Hematopoietic multipotent progenitor cell treated with erythropoietin and hydrocortisone succinate and interleukin-3 and kit ligand, for 17 days (in vitro differentiated cells): ENCODE results near the gene ELFN1.

Source experiments
- DNase-seq: peaks from one replicate; pipeline ENCODE4 v3.0.0-alpha.2; 2015; ENCODE audit warnings: low spot score

The ELFN1 gene

GRCh38 chr7:1694611-1695511 is 24.8 kb downstream of the ELFN1 start:
- DNase-seq: no peak

GRCh38 chr7:1695800-1696454 is 25.9 kb downstream of the ELFN1 start:
- no peak for DNase-seq

GRCh38 chr7:1696671-1697498 is 26.8 kb downstream of the ELFN1 start:
- no peak for DNase-seq

- no peak for DNase-seq
Observed at GRCh38 chr7:1697499-1698125, 27.5 kb downstream of the ELFN1 start.

GRCh38 chr7:1698201-1698600 is 28.1 kb downstream of the ELFN1 start:
- no peak for DNase-seq

- no peak for DNase-seq
Observed at GRCh38 chr7:1698951-1699350, 28.9 kb downstream of the ELFN1 start.

- DNase-seq: no peak
Observed at GRCh38 chr7:1700086-1700485, 30.0 kb downstream of the ELFN1 start.

GRCh38 chr7:1700536-1701333 is 30.7 kb downstream of the ELFN1 start:
- DNase-seq: no peak

- no peak for DNase-seq
Observed at GRCh38 chr7:1702652-1703051, 32.6 kb downstream of the ELFN1 start.

GRCh38 chr7:1703441-1703840 is 33.4 kb downstream of the ELFN1 start:
- DNase-seq: no peak

- no peak for DNase-seq
Observed at GRCh38 chr7:1703871-1704810, 34.1 kb downstream of the ELFN1 start.

- no peak for DNase-seq
Observed at GRCh38 chr7:1704811-1705738, 35.0 kb downstream of the ELFN1 start.

- DNase-seq: no peak
Observed at GRCh38 chr7:1705856-1706255, 35.8 kb downstream of the ELFN1 start.

- DNase-seq: no peak
Observed at GRCh38 chr7:1706381-1706720, 36.3 kb downstream of the ELFN1 start.

GRCh38 chr7:1706721-1707613 is 36.9 kb downstream of the ELFN1 start:
- no peak for DNase-seq

GRCh38 chr7:1707756-1708595 is 37.9 kb downstream of the ELFN1 start:
- no peak for DNase-seq

- no peak for DNase-seq
Observed at GRCh38 chr7:1708596-1709251, 38.6 kb downstream of the ELFN1 start.
